Glomerular visceral epithelial cell (primary cell): ENCODE data around the gene RNH1.

Source experiments
- DNase-seq: peaks from one replicate; pipeline ENCODE4 v3.0.0-alpha.2; 2016; ENCODE audit errors: extremely low spot score

The RNH1 gene

DNA sequence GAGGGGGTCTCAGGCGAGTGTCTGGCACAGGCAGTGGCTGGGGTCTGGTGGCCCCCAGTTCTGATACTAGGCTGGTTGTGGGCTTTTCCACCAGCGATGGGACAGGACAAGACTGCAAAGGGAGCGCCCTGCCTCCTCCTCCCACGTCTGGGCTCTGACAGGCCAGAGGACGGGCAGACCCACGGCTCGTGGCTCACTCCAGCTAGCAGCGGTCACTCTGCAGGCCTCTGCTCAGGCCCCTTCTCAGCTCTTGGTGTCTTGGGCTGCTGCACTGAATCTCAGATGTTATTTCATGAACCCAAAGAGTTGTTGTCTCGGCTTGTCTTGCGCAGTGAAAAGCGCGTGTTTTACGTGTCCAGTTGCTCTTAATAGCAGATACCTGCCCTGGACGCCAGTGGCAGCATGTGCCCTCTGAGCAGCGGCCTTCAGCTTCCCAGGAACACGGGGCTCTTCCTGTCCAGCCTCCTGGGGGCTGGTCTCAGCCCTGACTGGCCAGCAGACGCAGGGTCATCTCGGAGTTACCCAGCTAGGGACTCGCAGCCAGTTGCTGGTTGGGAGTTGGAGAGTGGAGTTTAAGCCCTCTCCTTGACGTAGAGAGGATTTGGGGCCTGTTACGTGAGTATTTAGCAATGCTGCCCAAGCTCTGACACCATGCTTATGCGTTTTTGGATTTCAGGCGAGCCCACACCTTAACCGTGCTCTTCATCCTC lies 47.4 kb downstream of the RNH1 start:
- no peak for DNase-seq

GRCh38 chr11:457111-457760 lies 49.8 kb downstream of the RNH1 start:
- DNase-seq, result peak; percentile 8

- no peak for DNase-seq
These were observed 50.5 kb downstream of the RNH1 start for GRCh38 chr11:456533-456932.

DNA sequence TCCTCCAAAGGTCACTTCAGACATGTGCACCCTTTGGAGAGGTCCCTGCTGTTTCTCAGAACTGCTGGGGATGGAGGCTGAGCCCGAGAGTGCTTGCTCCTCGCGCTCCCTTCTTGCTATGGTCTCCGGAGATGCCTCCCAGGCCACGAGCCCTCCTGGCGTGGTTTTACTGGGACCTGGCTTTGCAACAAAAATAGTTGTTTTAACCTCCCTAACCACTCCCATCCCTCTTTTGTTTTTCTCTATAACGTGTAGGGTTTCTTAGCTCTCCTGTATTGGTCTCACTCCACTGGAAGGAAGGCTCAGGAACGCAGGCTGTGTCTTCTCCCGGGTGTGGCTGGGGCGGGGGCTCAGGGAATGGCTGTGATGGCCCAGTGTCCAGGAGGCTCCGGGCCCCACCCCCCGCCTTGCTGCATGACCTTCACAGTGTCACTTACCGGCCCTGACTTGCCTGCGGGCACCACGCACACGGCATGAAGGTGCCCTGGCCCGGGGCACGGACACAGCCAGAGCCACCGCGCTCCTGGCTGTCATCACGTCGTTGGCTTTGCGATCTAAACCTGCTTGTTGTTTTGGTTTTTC lies 51.4 kb downstream of the RNH1 start:
- no peak for DNase-seq

DNA sequence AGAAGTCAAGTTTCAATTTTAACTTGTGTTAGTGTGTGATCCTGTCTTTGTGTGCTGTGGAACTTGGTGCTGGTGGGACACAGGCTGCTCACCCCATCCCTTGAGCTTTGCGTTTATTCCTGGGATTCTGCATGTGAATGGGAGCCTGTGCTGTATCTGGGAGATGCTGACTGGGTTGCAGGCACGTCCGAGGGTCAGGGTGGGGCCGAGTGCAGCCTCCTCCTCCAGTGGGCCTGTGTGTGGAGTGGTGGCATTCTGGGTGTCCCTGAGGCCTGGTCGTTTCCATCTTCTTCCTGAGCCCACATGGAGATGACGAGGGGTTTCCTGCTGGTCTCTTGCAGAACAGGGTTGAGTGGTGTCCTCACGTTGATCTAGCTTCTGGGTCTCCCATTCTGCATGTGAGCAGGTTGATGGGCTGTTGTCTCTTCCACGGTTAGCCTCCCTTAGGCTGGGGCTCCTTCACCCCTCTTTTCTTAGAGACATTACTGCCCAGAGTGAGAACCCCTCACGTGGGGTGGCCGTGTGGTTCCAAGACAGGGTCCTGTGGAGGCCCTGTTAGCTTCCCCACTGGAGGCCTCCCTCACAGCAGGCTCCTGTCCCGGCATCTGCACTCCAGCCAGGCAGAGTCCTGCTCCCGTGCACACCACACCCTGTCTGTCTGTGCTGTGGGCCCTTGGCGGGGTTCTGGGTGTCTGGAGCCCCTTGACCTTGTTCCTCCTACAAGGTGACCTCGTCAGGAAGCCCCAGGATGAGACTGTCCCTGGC lies 52.1 kb downstream of the RNH1 start:
- DNase-seq, result no peak

GRCh38 chr11:454043-454442 lies 53.0 kb downstream of the RNH1 start:
- DNase-seq, result no peak

DNA sequence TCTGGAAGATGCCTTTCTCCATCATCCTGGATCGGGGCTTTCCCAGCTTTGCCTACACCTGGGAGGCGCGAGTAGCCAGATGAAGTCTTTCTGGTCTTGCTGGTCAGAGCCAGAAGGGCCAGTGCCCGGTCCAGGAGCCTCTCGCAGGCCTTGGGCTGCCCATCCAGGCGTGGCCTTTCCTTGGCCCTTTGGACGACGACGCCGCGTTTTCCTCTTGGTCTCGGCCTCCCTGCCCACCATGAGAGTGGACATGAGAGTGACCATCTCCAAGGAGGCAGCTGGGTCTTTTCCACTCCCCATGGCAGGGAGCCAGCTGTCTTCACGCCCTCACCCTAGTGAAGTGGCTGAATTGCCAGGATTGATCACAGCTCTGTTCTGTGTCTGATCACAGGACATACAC lies 53.5 kb downstream of the RNH1 start:
- DNase-seq, result no peak

GRCh38 chr11:452916-453527 lies 54.0 kb downstream of the RNH1 start:
- DNase-seq, result no peak

DNA sequence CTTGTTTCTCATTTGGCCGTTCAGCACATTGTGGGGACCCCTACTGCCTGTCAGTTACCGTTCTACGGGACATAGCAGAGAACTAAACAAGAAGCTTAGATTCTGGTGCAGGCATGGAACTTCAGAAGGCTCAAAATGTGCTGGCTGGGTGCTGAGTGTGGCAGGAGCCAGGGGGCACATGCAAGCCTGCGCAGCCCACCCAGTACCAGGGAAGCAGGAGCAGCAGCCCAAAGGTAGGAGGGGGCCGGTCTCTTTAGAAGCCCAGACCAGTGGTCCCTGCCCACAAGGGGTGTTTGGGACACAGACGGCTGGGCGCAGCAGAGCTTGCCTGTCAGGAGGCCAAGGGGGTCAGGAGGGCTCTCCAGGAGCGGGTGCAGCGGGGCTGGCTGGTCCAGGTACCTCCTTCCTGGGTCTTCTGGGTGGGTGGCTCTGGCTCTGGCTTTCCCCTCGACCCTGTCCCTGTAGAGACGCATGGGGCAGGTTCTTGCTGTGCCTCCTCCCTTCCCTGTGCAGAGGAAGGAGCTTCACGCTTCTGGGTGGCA lies 54.8 kb downstream of the RNH1 start:
- DNase-seq, result no peak

GRCh38 chr11:451738-452137 lies 55.3 kb downstream of the RNH1 start:
- DNase-seq, result no peak

DNA sequence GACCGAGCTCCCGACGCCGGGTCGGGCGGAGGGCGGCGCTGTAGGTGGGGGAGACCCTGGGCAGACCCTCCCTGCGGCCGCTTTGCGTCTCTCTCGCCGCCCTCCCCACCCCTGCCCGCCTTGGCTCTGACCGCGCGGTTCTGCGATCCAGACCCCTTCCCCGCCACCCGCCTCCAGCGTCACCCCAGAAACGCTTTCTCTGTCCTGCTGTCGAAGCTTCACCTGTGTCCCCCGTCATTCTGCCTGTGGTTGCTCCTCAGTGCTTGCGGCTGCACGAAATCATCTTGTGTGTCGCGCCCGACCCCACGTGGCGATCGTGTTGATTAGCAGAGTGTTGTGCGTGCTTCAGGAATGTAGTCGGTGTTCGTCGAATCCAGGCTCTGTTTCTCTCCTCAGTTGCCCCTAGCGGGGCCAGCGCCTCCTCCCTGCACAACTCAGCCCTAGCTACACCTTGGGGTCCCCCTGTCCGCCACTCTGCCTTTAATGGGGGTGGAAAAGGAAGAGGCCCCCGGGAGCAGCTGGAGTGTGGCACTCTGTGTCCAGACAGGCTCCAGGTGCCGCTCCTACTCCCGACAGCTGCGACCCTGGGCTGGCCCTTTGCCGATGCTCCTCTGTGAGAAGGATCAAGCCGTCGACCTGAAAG lies 56.1 kb downstream of the RNH1 start:
- peak; percentile 68 for DNase-seq

DNA sequence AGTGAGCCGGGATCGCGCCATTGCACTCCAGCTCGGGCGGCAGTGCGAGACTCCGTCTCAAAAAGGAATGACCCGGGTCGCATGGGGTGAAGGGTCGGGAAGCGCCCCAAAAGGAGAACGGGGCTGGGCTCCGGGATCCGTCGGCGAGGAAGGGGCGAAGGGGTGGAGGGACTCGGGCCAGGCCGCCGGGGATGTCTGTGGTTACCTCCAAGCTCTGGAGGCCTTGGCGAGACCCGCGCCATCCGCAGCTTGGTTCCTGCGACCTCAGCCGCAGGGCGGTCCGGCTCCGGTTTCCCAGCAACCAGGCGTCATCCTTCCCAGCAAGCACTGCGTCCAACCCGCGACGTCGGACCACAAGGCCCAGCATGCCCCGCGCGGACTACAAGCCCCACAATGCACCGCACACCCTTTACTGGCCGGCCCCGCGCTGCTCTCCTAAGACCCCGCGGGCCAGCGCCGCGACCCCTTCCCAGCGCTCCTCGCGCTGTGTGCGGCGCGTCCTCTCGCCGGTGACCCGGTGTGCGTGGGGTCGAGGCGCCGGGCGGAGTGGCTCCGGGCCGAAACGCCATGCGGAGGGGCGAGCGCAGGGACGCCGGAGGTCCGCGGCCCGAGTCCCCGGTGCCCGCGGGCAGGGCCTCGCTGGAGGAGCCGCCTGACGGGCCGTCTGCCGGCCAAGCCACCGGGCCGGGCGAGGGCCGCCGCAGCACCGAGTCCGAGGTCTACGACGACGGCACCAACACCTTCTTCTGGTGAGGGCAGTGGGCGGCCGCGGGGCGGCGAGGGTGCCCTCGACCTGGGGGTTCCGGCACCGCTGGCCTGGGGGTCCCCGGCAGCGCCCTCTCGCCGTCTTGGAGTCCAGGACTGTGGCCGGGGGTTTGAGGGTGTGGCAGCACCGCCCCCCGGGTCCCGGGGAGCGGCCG lies 56.9 kb downstream of the RNH1 start, which contains the start of gene PTDSS2:
Gene PTDSS2 (plus strand): TSS at position 391 of the 920 bp plus-strand sequence. CDS start 177 bp downstream, at position 568.
- peak; percentile 91 for DNase-seq

GRCh38 chr11:447923-448731 lies 58.9 kb downstream of the RNH1 start:
- DNase-seq, result peak; percentile 89

GRCh38 chr11:446891-447290 lies 60.2 kb downstream of the RNH1 start:
- DNase-seq, result no peak

DNA sequence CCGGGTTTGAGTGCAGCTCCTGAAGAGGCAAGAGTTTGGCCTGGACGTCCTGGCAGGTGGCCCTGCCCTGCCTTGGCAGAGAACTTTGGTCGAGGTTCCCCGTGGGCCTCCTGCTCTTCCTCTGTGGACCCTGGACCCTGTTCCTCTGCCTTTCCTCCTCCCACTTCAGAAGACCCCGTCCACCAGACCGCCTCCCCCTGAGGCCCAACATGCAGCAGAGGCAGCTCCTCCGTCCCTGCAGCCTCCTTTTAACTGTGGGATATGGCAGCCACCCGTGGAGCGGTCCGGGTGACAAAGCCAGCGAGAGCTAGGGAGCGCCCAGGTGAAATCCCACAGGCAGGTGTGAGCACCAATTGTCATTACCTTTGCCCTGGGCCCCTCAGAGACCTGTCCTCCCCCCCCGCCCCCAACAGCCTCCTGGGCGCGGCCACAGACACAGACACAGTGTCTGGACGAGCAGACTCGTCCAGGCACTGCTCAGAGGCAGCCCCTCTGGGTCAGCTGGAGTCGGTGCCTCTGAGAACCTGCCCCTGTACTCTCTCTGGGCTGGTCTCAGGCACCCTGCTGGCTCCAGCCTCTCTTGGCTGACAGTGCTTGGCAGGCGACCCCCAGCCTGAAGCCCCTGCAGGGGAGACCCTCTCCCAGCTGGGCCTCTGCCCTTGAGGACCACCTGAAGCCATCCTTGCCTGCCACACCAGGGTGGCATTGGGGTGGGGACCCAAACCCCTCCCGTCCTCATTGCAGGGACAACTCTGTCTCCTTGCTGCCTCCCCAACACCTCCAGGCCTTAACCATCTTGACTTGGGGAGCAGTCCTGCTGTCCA lies 61.1 kb downstream of the RNH1 start:
- no peak for DNase-seq
